Stimulated activated naive CD4-positive, alpha-beta T cell treated with Interleukin-2 at 50 U/mL for 16 hours (primary cell): ENCODE measurements around the gene PLA2G4A.

Experiments
- DNase-seq: peaks from one replicate; lab custom pipeline; 2025; lab: John Stamatoyannopoulos, UW

The PLA2G4A gene

DNA sequence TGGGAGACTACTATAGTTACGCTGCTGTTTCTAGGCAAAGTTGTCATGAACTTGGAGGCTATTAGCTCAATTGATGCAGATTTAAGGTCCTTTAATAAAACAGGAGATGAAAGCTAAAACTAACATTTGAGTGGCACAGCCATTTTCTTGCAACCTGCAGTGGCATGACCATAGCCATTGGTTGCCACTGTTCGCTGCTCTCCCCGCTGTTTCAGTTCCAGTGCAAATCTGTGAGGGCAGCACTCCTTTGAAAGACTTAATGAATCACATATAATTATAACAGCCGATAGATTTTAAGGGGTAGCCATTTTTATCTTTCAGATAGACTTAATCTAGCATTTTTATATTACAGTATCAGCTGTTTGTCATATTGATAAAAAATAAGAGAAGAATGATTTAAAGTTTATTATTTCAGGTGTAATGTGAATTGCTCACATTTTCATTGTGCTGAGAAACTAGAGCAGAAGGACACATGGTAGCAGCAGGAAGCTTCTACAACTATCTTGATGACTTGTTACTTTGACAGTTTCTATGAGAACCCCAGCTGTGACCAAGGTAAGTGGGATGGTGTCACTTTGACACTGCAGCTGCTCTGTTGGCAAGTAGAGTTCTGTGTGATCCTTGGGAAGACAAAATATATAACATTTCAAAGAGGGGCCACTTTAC lies 203.7 kb downstream of the PLA2G4A start:
- no peak for DNase-seq

DNA sequence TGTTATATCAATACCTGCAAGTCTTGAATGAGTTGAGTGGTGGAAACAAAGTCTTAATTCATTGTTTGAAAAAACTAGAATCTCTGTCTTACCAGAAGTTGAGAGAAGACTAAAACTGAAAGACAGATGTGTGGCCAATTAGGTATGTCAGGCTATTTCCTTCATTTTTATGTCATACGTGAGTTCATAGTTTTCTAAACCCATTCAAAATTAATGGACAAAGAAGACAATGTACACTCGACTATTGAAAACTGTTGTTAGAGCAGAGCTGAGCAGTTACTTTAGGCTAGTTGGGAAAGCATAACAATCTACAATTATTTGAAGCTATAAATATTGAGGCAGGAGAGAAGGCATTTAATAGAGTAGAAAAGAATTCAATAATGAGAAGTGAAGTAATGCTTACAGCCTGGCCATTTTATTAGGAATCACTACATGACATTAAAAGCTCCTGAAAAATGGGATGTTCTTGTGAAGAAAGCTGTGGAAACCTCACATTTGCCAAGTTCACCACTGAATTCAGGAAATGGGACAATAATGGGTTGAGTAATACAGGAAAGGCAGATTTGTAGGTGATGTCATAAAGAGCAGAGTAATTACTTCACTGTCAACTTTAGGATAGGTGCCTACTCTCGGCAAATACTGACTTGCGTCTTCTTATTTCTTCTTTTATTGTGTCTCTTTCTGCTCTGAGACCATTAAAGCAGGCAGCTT lies 204.4 kb downstream of the PLA2G4A start:
- no peak for DNase-seq

DNA sequence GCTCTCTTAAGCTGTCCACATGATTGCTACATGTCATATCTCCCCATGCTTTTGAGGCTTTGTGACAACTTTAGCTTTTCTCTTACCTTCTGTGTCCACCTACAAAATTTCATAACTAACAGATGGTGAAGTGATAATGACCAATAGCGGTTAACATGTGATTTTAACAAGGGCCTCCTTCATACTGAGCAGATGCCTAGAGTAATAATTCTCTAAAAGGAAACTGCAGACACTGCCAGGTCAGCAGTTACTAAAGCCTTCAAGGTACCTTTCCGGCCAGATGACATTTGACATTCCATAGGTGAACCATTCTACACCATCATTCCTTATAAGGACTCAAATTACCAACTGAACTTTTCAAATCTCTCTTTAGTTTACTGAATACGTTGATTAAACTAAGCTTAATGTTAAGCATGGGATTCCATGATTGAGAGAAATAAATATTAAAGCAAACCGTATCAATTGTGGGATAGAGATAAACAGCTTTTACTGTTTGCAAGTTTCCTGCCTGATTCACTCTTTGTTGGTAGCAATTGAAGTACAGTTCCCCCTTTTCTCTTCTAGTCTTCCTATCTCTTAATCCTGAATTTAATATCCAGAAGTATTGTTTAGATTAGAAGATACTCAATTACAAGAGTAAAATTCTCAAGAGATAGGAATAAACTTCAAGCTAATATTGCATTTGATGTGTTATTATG lies 205.1 kb downstream of the PLA2G4A start:
- no peak for DNase-seq

DNA sequence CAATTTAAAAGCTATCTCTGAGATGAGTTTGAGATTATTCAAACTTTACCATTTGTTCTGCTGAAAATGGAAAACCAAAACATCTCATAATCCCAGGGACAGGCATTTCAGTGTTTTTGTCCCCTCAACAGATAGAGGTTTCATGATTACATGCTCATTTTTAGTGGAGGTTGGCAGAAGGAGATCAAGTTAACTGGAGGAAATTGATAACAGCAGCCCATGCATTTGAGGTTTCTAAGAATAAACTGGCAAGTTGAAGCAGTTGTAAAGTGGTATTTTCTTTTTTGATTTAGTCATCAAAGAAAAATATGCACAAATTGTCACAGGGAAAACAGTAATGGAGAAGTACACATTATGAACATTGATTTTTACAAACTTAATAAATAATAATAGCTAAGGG lies 205.8 kb downstream of the PLA2G4A start:
- no peak for DNase-seq

DNA sequence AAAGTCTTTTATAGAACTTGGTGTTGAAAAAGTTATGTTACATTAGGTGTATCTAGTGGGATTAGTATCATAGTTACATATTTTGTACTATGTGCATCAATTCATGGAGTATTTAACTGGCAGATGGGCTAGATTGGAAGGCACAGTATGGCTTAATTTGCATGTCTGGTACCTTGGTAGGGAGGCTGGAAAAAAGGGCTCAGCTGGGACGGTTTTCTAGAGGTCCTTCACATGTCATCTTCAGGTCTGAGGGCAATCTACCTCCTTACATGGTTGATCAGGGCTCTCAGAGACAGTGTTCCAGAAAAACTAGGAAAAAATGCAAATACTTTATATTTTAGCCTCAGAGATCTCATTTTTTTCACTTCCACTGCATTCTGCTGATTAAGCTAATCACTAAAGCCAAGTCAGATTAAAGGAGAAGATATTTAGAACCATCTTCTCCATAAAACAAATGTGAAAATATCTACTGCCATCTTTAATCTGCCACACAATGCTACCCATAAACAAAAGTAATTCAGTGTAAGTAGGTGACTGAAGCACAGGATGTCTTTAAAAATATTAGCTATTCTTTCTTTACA lies 209.3 kb downstream of the PLA2G4A start:
- no peak for DNase-seq
